ENCODE results near the gene RBM39. TPM values are rescaled to one million over a fixed set of nuclear protein-coding genes. Genes with fewer than 3 reads are reported as not detected.
"Not testable (repeated sequence)": the region's sequence is repeated elsewhere in the genome, so short reads cannot be mapped to it uniquely, and the experiment has no call there.

RBM39 gene
- total and polyA plus RNA-seq, 2 of the 13 experiments (the other 11 are each of a cell fraction or from before 2014, with no cell fraction given), result 788 to 920 TPM

DNA sequence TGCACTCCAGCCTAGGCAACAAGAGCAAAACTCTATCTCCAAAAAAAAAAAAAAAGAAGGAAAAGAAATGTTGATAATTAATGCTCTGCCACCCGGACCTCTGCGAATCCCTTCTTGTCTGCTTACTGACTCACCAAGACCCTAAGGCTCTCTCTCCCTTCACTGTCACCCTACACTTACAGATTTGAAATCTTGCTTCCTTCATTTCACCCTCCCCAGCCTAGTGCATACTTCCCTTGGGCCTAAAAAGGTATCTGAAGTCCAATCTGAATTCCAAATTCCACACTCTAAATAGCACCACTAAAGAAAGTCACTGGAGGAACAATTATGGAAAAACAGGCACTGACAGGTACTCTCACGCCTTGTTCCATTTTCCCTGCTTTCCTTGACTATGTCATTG, 20.4 kb upstream of the RBM39 start:
- FAIRE-seq (no peak), DNase-seq (ENCODE audit: low spot score) (no peak), ATAC-seq (no peak)
- H3K27me3 ChIP-seq (ENCODE audit: control insufficient read depth in 1 of 2, insufficient read depth in 2 of 2, low read length in 2 of 2), result no peaks in the 10 kb centered on the region
- no peaks in the 10 kb centered on the region for H3K79me2 ChIP-seq (ENCODE audit: insufficient read depth, low read length)
- ChIA-PET CTCF (ENCODE audit: low intra/inter-chr PET ratio, low total read pairs) (no interaction called here), POLR2A (interaction anchor here (3.6 to 16.6 kb wide), 2 partner anchors 9 to 19 kb away, joined by 25 to 461 read pairs; partner anchors contain the start of genes PHF20 and RBM39)
- no peaks in the 10 kb centered on the region for H3K9me3 ChIP-seq (ENCODE audit: low read length)
- no peak overlapping the region for H3K27ac ChIP-seq (ENCODE audit: extremely low read length, insufficient read depth, low read length)
- intact Hi-C loops (cut with micrococcal nuclease; ENCODE audit: unreplicated experiment), result no loop called here
- TF ChIP-seq PATZ1 (CRISPR knock-in tag; IDR thresholded peaks at IDR 0.05), result no peak
- no peak for TF ChIP-seq SIX1 (CRISPR knock-in tag; IDR thresholded peaks at IDR 0.05; ENCODE audit: borderline replicate concordance)
- no peak for TF ChIP-seq ASH2L (IDR thresholded peaks at IDR 0.05; ENCODE audit: insufficient read length, low read depth, low read length)
- no peaks in the 10 kb centered on the region for H4K20me1 ChIP-seq (ENCODE audit: insufficient read depth, low read length)
- H2AFZ ChIP-seq (ENCODE audit: low read length), result no peak overlapping the region
- H3K36me3 ChIP-seq (replicated peaks in 1 of 2; ENCODE audit: control insufficient read depth in 1 of 2, insufficient read depth in 2 of 2, low read length in 2 of 2), result no peaks in the 10 kb centered on the region
- H3K4me3 ChIP-seq (replicated peaks in 1 of 3; ENCODE audit: insufficient read depth in 1 of 3, low read depth in 2 of 3, low read length in 3 of 3), result no peak overlapping the region
- 51% methylated on average over 3 of the region's 3 CpGs for WGBS (ENCODE audit: low lambda C conversion rate)
- no peak overlapping the region for H3K4me2 ChIP-seq (ENCODE audit: low read depth, low read length)
- H3K9ac ChIP-seq (ENCODE audit: insufficient read depth, low read depth, low read length), result no peak overlapping the region
- no TSS peak for BruUV-seq (replicated peaks)
- peaks cover 39% of the 10 kb centered on the region for H3K4me1 ChIP-seq (ENCODE audit: insufficient read depth, low read length)
- in situ Hi-C loops (cut with HindIII; ENCODE audit: extremely low pct_ligation_motif_present, low pct_unique_long_range_greater_than_20kb), result no loop called here

GRCh38 chr20:35761548-35761947, 19.5 kb upstream of the RBM39 start:
- H3K27me3 ChIP-seq (ENCODE audit: control insufficient read depth in 1 of 2, insufficient read depth in 2 of 2, low read length in 2 of 2); CTCF ChIA-PET (ENCODE audit: low intra/inter-chr PET ratio, low total read pairs); DNase-seq (ENCODE audit: low spot score); FAIRE-seq; BruUV-seq (replicated peaks); H3K9ac ChIP-seq (ENCODE audit: insufficient read depth, low read depth, low read length); H3K4me3 ChIP-seq (replicated peaks in 1 of 3; ENCODE audit: insufficient read depth in 1 of 3, low read depth in 2 of 3, low read length in 3 of 3); H3K79me2 ChIP-seq (ENCODE audit: insufficient read depth, low read length); H2AFZ ChIP-seq (ENCODE audit: low read length); H3K36me3 ChIP-seq (replicated peaks in 1 of 2; ENCODE audit: control insufficient read depth in 1 of 2, insufficient read depth in 2 of 2, low read length in 2 of 2); H4K20me1 ChIP-seq (ENCODE audit: insufficient read depth, low read length); in situ Hi-C loops (cut with HindIII; ENCODE audit: extremely low pct_ligation_motif_present, low pct_unique_long_range_greater_than_20kb); H3K9me3 ChIP-seq (ENCODE audit: low read length); H3K27ac ChIP-seq (ENCODE audit: extremely low read length, insufficient read depth, low read length): not testable (repeated sequence)
- intact Hi-C loops (cut with micrococcal nuclease; ENCODE audit: unreplicated experiment), result loop anchor here (1.0 kb wide), 1 partner anchor 19 kb away; no protein-coding TSS in a partner anchor
- H3K4me2 ChIP-seq (ENCODE audit: low read depth, low read length), result peak overlapping the region; percentile 31
- POLR2A ChIA-PET, result interaction anchor here (0.9 to 16.6 kb wide), 3 partner anchors 10 to 22 kb away, joined by 4 to 461 read pairs (median 25); partner anchors contain the start of genes PHF20 and RBM39
- ATAC-seq, result peak; percentile 48
- WGBS (ENCODE audit: low lambda C conversion rate), result 18% methylated on average over 11 of the region's 11 CpGs
- H3K4me1 ChIP-seq (ENCODE audit: insufficient read depth, low read length), result peaks cover 32% of the 10 kb centered on the region
- TF ChIP-seq ZBTB34 (CRISPR knock-in tag; IDR thresholded peaks at IDR 0.05) (0 out of 2 replicates have a peak, but pooled peaks have one; percentile 23), CEBPB (IDR thresholded peaks at IDR 0.05; ENCODE audit: borderline replicate concordance, low read depth, low read length) (peak; percentile 61; the same call in 1 of the 2 replicates), BHLHE40 (IDR thresholded peaks at IDR 0.05; ENCODE audit: low read length) (peak; percentile 82), RXRB (CRISPR knock-in tag; IDR thresholded peaks at IDR 0.05; ENCODE audit: borderline replicate concordance) (0 out of 2 replicates have a peak, but pooled peaks have one; percentile 17), CEBPG (CRISPR knock-in tag; IDR thresholded peaks at IDR 0.05) (peak; percentile 66; the same call in 1 of the 2 replicates), ZBTB33 (CRISPR knock-in tag; IDR thresholded peaks at IDR 0.05) (peak; percentile 26; the same call in 1 of the 2 replicates)
- TF ChIP-seq, protein P1, sequence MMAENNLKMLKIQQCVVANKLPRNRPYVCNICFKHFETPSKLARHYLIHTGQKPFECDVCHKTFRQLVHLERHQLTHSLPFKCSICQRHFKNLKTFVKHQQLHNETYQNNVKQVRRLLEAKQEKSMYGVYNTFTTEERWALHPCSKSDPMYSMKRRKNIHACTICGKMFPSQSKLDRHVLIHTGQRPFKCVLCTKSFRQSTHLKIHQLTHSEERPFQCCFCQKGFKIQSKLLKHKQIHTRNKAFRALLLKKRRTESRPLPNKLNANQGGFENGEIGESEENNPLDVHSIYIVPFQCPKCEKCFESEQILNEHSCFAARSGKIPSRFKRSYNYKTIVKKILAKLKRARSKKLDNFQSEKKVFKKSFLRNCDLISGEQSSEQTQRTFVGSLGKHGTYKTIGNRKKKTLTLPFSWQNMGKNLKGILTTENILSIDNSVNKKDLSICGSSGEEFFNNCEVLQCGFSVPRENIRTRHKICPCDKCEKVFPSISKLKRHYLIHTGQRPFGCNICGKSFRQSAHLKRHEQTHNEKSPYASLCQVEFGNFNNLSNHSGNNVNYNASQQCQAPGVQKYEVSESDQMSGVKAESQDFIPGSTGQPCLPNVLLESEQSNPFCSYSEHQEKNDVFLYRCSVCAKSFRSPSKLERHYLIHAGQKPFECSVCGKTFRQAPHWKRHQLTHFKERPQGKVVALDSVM (CRISPR knock-in tag; IDR thresholded peaks at IDR 0.05), result peak; percentile 72
